Measurements from ENCODE around the gene VENTX.
"Not testable (repeated sequence)": the region's sequence is repeated elsewhere in the genome, so short reads cannot be mapped to it uniquely, and the experiment has no call there.

Gene VENTX

DNA sequence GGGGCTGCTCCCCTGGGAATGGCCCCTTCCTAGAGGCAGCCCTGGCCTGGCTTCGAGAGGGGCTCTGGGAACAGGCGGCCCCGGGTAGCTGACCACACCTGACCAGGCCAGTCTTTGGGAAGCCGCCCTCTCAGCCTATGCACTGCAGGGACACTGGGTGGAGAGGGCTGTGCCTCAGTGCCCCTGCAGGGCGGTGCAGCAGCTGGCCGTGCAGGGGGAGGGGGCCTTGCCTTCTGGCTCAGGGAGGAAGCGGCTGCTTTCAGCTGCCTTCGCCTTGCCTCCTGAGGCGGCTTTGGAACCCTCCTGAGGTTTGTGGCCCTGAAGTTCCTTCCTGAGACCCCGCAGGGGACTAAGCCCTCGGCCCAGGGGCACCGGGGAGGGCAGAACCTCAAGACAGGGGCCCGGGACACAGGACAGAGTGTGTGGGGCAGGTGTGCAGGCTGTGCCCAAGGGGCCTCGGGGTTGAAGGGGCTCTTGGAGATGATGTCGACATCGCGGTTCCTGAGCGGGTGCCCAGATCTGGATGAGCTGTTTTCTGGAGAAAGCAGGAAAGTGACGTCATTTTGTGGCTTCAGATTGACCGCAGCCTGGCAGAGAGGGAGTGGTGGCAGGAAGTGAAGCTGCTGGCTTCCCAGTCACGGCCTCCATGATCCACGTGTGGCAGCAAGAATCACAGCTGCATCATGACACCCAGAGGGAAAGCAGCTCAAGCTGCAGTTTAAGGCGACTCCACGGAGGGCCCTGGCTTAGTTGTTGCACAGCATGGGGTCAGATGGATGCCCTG lies 21.4 kb downstream of the VENTX start:
- no peak for FAIRE-seq

DNA sequence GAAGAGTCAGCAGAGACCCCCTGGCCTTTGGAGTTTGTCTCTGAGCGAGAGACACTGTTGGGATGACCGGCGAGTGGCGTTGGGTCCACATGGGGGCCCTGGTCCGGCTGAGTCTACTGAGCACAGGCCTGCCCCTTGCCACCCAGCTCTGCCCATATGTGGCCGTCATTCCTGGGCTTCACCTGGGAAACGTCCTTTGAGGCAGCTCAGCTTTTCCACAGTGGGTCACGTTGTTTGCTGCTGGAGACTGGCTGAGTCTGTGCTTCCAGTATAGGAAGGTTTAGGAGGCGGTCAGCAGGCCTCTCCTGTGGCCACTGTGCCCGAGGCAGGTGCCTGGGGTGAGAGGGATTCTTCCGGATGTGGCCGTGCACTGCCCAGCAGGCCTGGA lies 21.9 kb downstream of the VENTX start:
- FAIRE-seq, result no peak

DNA sequence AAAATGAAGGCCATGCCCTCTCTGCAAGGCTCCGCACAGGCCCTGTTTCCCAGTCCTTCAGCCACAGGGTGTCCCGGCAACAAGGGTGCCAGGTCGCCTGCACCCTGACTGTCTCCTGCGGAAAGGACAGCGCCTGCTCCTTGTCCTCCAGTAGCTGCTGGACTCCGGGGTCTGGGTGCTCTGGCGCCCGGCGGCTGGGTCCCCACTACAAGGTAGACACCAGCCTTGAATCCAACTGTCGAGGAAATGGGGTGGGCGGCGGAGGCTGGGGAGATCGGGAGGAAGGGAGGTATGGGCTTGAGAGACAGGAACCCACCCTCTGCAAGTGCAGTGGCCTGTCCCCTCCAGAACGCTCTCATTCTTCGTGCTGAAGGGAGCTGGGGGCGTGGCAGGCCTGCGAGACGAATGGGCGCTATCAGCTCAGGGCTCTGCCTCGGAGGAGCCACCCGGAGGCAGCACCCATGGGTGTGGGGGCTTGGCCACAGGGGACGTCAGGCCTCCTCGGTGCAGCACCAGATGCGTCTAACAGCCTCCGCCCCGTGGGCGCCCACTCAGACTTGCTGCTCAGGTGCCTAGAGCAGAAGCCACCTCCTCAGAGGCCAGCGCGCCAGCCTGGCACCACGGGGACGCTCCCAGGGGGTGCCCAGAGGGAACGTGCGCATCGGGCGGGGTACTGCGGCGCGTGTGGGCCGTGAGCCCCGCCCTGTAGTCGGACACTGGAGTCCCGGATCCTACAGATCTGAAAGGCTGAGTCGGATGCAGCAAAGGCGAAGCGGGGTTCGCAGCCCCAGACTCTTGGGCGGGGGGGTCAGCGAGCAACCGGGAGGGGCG lies 23.5 kb downstream of the VENTX start:
- FAIRE-seq, result no peak

DNA sequence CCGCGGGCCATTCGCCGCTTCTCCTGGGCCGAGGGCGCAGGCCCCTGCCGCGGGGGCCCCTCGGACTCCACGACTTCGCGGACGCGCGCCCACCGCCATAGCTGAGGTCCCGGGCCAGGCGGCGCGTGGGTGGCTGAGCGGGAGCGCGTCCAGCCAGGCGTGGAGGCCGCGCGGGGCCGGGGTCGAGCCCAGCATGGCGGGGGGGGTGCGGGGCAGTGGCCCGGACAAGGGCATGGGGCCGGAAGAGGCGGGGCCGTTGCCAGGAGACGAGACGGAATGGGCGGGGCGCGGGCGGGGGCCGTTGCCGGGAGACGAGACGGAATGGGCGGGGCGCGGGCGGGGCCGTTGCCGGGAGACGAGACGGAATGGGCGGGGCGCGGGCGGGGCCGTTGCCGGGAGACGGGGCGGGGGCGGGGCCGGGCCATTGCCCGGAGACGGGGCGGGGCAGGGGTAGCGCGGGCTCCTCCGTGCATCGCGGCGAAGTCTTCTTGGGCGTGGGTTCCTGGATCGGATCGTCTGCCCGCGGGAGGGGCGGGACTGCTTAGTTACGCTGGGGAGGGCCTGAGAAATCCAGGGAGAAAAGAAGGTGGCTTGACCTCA lies 24.2 kb downstream of the VENTX start:
- FAIRE-seq, result no peak

DNA sequence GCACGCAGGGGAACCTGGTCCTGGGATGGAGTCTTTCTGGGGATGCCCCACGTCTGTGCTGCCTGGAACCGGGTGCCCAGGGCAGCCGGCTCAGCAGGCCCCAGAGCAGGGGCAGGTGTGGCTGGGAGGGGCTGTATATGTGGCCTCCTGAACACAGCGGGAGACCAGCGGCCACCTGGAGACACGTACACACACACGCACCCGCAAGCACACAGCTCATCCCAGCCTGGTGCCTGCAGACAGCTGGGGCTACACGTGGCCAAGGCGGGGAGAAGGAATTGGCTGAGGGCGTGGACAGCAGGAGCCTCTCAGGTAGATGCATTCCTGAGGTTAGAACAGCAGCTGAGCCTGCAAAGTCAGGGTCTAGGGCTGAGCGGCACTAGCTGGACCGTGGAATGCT lies 25.0 kb downstream of the VENTX start:
- FAIRE-seq, result no peak

DNA sequence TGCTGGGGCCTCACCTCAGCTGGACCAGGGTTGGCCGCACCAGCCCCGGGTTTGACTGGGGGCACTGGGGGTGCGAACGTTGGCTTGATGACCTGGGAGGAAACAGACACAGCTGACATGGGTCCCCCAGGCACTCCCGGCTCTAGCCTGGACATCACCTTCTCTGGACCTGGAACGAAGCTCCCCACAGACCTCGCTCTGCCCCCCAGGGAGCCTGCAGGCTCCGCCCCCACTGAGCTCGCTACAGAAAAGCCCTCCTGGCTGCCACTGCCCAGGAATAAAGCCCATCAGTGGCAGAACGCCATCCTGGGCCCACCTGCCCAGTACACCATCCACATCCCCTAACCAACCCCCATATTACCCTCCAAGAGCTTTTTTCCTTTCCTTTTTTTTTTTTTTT lies 26.0 kb downstream of the VENTX start:
- no peak for FAIRE-seq

DNA sequence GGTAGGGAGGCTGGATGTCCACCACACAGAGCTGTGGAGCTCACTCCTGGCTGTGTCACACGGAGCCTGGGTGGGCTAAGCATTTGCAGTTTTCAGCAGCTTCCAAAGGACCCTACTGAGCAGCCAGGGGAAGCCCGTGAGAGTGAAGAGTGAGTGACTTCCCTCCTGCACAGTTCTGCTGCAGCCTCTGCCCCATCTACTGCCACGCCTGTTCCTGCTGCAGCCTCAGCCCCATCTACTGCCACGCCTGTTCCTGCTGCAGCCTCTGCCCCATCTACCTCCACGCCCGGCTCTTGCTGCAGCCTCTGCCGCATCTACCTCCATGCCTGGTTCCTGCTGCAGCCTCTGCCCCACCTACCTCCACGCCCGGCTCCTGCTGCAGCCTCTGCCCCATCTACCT lies 26.8 kb downstream of the VENTX start:
- FAIRE-seq, result no peak

DNA sequence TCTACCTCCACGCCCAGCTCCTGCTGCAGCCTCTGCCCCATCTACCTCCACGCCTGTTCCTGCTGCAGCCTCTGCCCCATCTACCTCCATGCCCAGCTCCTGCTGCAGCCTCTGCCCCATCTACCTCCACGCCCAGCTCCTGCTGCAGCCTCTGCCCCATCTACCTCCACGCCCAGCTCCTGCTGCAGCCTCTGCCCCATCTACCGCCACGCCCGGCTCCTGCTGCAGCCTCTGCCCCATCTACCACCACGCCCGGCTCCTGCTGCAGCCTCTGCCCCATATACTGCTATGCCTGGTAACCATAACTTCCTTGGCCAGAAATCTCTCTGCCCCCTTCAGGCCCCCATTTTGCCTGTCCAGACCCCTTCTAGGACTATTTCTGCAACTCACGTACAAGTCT lies 27.4 kb downstream of the VENTX start:
- not testable (repeated sequence) for FAIRE-seq

DNA sequence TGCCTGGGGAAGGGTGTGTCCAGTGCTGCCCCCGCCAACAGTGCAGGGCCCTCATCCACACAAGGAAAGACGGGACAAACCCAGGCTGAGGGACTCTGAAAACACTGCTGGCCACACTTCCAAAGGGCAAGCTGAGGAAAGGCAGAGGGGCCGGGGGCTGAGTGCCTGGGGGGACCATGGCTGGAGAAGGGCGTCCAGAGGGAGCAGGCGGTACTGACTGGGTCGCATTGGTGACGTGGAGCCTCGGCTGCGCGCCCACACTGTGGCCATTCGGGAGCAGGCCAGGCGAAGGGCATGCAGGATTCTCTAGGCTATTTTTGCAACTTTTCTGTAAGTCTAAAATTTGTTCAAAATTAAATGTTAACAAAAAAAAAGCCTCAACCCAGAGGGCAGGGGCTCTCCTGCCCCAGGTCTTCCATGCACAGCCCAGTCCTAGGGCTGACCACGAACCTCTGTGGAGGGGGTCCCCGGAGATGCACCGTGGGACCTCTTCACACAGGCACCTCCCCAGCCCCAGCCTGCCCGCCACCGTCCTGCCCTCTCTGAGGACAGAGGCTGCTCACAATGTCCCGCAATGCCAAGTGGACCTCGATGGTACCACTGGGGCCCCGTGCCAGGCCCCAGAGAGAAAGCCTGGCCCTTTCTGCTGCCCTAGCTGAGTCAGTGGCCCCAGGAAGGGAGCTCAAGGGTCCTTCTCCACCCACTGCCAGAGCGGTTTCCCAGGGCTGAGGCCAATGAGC lies 28.6 kb downstream of the VENTX start:
- no peak for FAIRE-seq

DNA sequence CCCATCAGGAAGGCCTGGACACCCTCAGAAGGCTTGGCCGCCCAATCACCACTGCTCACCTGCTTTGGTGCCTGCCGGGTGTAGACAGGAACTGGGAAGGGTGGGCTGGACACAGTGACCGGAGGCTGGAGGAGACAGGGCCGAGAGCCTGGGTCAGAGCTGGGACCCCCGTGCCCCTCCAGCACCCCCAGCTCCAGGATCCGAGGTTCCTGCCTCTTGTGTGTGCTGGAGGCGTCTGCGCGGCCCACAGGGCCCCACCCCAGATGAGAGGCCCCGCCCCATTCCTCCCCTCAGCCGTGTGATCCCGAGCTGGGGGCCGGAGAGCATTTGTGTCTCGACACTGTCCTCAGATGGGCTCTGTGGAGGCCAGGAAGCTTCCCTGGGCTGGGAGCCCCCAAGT lies 29.6 kb downstream of the VENTX start:
- no peak for FAIRE-seq

DNA sequence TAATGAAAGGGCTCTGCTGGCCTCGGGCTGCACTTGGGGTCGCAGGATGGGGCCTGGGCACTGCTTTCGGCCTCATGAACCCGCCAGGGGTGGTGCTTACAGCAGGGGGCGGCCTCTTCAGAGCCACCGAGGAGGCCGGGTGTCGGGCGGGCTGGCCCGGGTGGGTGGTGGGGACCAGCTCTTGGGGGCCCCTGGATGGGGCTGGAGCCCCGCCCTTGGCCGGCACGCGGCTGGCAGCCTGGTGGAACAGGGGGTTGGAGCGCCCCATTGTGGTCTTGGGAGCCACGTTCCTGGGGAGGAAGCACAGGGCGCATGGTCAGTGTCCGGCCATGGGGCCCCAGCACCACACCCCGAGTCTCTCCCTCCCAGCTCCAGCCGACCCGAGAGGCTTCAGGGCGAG lies 30.2 kb downstream of the VENTX start:
- FAIRE-seq, result no peak

DNA sequence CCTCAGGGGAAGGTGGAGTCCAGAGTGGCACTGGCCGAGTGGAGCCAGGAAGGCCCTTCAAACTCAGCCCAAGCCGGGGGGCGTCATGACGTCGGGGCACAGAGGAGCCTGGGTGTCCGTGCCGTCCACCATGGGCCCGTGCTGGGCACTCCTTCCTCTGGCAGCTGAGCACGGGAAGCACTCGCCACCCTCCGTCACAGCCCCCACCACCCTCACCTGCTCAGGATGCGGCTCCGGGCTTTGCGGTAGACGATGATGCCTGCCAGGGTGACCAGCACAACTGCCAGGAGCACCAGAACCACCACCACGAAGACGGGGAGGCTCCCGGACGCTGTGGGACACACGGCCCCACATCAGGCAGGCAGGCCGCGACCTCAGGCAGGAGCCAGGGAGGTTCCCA lies 30.9 kb downstream of the VENTX start:
- no peak for FAIRE-seq

DNA sequence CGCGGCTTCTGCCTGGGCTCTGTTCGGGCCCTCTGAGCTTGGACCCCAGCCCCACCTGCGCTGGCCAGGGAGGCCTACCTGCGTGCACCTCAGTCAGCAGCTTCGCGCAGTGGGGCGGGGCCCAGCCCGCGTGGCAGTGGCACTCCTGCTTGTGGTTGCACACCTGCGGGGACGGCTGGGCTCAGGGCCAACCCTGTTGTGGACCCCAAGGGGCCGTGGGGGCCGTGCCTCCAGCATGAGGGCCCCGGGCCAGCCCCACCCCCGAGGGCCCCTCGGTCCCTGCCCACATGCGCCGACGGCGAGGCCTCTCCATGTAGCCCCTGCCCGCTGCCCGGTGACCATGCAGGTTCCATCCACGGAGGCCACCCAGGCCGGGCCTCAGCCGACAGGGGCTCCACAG lies 31.7 kb downstream of the VENTX start:
- FAIRE-seq, result no peak

DNA sequence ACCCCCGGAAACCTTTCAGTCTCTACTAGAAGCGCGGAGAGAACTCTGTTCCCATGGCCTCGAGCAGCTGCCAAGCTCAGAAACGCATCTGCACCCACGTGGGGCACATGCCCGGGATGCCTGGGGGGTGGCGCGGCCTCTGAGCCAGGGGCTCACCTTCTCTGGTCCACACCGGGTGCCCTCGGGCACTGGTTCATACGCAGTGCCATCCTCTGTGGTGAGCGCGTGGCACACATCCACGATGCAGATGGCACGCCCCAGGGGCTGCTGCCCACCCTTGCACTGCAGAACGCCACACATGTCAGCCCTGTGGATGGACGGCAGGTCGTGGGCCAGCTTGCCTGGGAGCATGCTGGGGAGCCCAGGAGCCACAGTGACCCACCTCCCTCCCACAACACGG lies 32.5 kb downstream of the VENTX start:
- FAIRE-seq, result no peak

DNA sequence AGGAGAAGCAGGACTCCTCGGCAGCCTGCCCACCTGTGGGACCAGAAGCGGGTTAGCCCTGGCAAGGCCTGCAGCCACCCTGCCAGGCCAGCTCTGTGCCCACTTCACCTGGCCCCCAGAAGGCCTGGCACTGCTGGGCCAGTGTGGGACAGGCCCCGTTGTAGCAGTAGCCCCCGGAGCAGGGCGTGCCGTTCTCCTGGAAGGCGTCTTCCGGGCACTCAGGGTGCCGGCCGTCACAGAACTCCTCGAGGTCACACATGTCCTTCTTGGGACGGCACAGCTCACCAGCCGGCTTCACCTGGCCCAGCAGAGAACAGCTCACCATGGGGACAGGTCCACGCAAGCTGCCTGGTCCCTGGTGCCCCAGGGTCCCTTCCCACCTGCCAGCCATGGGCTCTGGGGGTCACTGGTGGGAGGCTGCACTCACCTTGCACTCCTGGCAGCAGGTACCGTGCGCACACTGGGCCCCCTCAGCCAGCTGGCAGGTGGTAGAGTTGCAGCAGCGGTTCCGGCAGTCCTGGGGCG lies 33.2 kb downstream of the VENTX start:
- no peak for FAIRE-seq

DNA sequence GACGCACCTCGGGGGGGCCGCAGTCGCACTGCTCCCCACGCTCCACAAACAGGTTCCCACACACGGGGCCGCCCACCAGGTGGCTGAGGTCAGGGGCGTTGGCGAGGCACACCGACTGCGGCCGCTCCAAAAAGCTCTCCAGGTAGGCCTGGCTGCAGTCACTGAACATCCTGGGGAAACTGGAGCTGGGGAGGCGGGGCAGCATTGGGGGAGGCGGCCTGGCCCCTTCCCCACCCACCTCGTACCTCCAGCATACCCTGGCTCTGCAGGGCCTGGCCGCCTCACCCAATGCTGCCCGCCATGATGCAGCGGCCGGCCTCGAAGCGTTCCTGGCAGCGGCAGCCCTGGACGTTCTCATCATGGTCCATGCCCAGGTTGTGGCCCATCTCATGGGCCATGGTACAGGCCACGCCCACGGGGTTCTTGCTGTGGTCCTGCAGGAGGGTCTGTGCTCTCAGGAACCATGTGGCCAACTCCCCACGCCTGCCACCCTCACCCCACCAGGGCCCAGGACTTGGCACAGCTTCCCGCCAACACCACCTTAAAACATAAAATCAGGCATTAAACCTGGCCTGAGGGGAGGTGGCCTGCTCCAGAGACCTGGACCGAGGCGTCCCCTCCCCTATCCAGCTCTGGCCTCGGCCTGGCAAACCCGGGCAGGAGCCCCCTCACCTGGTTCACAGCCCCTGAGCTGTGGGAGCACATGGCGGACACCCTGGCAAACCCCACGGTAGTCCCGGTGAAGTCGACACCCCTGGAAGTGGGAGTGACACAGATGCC lies 34.1 kb downstream of the VENTX start:
- FAIRE-seq, result no peak

DNA sequence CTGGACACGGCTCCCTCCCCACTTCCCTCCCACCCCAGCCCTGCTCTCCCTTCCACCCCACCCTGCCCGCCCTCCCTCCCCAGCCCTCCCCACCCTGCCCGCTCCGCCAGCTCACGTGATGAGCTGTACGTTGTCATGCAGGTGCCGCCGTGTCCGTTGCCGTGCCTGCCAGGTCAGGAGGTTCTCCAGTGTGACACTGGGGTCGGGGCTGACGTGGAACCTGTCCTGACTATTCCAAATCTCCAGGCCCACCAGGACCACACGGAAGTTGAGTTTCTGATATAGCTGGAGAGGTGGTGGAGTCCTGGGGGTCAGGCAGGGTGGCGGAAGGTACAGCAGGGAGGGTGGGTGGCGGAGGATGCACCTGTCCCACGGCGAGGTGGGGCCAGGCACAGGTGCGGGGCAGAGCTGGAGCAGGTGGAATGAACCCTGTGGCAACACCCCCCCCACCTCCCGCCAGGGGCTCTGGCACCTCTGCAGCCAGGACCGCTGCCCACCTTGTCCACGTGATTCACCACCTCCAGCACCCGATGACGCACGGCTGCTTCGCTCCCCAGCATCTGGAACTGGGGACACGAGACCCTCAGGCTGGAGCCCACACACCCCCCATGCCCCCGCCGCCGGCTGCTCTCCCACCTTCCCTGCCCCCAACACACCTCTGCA lies 34.8 kb downstream of the VENTX start:
- no peak for FAIRE-seq

DNA sequence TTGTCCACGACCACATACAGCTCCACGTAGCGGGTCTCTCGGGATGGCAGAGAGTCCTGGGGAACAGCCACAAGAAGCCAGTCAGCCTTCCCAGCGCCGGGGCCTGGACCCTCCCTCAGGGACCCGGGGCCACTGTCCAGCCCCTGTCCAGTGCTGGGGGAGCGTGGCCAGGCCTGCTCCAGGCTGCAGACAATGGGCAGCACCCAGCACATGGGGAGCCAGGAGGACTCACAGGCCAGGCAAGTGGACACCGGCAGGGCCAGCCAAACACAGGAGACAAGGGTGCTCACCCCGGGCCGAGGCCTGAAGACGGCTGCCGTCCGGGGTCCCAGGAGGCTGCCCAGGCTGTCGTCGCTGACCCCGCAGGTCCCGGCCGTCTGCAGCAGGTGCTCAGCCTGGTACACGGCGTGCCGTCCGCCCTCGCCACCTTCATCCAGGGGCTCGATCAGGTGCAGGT lies 35.3 kb downstream of the VENTX start:
- no peak for FAIRE-seq

DNA sequence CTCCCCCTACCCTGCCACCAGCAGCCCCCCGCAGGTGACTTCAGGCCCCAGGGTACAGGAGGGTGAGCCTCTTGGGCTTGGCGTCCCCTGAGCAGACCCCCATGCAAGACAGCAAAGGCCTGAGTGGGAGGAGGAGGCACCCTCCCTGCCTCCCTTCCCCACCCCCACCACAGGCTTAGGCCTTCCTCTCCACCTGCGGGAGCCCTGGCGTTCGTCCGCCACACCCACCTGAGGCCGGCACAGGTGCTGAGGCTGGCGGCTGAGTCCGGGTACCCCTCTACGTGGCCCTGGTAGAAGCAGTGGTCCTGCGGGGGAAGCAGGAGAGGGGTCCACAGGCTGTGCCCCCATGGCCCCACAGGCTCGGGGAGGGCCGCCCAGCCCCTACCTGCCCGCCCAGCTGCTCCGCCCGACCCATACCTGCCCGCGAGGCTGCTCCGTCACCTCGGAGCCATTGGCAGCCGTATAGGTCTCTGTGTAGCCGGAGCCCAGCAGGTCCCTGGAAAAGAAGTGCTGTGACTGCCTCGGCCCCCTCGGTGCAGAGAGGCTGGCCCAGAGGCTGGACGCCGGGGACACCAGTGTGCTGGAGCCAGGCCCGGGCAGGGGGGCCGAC lies 36.0 kb downstream of the VENTX start:
- no peak for FAIRE-seq

DNA sequence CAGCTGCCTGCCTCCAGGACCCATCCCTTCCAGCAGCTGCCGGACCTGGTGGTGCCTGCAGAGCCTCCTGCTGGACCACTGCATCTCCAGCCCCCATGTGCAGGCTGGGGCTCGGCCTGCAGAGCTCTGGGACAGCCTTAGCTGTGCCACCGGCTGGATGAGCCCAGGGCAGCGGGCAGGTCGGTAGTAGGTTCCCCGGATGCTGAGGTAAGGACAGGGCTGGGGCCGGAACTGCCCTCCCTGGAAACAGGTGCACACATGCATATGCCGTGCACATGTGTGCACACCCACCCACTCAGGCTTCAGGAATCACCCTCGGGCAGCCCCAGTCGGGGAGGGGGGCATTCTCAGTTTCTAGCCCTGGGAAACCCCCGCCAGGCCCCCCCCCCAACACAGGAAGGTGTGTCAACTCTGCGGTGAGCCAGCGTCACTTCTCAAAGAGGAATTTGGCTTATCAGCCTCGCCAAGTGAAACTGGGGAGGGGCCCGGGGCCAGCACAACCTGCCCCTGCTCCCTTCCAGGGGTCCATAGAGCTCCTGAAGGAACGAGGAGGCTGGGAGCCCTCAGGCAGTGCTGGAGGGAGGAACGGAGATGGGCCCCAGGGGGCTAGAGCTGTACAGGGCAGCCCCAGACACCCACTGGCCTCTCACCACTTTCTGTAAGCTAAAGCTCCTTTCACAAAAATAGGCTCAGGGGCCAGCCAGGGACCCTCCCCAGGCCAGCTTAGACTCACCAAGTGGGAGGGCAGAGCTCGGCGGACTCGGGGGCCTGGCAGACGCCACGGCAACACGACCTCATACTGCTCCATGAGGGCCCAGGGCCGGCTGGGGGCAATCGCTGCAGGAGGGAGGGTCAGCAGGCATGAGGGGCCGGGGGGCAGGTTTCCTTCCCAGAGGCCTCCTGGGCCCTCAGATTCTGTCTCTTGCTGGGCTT lies 37.4 kb downstream of the VENTX start:
- no peak for FAIRE-seq
